8988T (cell line): Measurements from ENCODE around the gene SESN1.

Experiments used
- DNase-seq: peaks from one replicate; pipeline ENCODE4 v3.0.0; 2011

SESN1 gene

DNA sequence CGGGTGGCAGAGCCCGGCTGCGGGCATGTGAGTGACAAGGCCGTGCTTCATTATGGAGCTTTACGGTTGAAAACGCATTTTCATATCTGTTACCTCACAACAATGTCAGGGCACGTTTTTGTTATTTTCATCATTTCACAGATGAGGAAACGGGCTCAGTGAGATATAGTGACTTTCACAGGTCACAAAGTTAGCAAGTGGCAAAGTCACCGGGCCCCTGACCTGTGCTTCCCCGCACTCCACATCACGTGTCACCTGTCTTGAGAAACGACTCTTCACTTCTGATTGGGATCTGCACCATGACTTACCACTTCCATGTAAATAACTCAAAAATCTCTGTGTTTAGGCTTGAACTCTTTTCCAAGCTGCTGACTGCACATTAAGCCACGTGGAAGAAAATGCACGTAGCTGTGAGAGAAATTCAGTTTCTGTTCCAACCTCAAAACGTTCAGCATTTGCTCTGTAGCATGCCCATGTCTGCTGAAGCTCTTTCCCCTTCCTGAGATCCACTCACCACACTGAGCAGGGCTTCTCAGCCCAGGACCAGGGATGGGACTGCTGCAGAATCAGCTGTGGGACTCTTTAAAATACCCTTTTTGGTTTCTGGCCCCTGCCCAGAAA lies 139.2 kb downstream of the SESN1 start:
- no peak for DNase-seq

DNA sequence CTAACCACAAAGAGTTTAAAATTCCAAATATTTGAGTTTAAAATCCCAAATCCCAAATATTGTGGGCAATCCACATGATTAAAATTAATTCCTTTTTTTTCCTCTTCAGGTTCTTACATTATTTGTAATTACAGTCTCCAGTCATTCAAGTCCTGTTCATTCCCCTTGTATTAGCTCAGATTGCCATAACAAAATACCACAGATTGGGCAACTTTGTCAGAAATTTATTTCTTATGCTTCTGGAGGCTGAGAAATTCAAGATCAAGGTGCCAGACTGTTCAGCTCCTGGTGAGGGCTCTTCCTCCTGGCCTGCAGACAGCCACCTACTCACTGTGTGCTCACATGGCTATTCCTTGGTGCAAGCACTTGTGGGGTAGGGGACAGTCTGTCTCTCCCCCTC lies 141.0 kb downstream of the SESN1 start:
- no peak for DNase-seq

DNA sequence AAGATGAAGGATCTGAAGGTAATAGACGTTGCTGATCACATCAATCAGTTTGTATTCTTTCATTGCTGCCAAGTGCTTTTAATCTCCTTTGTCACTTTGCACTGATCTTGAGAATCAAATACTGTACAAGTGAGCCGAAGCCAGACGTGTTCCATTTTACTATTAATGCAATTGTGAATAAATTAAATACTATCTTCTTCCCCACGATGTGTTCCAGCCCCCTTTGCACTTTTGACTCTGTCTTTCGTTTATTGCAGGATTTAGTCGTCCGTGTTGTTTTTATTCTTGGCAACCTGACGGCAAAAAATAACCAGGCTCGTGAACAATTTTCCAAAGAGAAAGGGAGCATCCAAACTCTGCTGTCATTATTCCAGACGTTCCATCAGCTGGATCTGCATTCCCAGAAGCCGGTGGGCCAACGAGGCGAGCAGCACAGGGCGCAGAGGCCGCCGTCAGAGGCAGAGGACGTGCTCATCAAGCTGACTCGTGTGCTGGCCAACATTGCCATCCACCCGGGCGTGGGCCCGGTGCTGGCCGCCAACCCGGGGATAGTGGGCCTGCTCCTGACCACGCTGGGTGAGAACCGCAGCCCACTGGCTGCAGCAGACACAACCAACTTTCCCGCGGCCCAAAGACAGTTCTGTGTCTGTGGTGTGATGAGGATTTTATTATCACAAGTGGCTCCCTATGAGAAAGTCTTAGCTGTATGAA lies 141.7 kb downstream of the SESN1 start:
- DNase-seq = no peak

DNA sequence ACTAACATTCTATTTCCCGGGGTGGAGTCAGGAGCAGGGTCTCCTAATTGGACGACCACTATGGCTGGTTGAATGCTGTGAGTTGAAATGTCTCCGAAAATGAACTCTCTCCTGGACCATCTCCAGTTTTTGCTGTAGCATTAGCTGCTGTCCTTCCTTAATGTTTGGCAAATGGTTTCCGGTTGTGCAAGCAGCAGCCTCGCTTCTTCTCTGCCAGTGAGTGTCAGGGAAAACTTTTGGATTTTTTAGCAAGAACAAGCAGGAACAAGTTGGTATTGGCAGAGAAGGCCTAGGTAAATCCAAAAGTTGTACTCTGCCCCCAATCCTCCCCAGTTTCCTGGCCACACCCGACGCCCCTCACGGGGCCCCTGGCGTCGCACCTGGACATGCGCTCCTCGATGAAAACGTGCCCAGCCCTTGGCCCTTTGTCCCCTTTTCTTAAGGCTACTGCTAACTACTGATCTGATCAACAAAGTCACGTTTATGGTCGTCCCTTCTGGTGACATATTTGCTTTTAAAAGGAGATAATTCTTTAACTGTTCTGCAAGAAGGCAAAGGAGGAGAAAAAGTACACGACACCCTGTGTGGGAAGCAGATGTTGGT lies 143.2 kb downstream of the SESN1 start:
- no peak for DNase-seq

DNA sequence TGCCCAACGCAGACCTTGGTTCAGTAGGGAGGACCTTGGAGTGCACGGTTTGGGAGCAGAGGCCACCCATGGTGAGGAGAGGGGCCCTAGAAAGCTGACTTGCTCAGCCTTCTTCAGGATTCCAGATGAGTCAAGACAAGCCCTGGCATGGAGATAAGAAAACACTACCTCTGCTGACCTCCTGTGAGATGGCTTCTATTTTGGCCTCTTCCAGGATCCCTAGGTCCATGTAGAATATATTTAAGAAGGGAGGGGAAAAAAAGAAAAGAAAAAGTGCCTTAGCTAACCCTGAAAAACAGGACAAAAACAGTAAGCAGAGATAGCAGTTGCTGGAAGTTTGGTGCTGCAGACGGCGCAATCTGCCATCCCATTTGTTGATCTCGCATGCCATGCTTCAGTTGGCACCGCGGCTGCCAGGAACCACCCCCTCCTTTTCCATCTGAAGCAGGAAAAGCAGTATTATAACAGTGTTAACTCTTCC lies 146.4 kb downstream of the SESN1 start:
- DNase-seq = no peak

DNA sequence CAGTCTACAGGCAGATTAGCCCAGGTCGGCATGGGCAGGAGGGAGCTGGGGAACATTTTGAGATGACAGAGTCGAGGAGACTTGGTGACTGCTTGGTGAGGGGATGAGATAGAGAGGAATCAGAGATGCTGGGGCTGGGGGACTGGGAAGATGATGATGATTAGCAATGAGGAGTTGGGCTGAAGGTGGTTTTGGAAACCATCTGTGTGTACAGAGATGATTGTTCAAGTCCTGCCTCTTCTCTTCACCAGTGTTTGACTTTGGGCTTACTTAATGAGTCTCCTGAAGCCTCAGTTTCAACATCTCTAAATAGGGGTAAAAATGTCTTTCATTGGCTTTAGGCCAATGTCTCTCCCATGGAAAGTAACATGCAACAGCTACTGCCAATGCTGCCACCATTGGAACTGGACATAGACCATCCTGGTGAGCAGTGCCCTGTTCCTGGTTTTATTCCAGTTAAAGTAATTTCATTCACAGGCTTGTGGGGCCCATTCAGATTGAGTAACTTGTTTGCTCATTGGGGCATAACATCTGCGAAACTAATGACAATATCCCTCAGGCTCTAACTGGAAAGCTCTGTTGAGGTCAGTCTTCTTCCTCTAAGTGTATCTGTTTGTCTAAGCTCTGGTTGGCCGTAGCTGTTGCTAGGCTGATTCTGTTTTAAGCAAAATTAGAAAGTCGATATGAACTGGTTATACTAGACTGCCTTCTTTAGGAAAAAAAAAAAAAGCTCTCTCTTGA lies 147.4 kb downstream of the SESN1 start:
- no peak for DNase-seq

DNA sequence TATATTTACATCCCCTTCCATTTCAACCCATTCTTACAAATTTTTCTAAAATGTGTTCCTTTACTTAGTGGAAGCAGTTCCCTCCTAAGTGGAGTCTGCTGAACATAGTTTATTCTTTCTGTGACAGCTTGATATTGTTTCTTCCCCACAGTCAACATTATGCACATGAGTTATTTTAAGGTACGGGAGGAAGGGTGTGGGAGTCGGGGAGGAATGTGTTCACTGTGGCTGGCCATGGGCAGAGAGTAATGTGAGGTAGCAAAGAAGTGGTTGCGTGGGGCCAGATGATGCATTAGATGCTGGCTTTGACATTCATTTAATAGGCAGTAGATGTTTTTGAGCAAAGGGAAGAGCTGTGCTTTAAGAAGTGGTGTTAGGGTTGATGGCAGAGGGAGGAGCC lies 148.0 kb downstream of the SESN1 start:
- DNase-seq = no peak

DNA sequence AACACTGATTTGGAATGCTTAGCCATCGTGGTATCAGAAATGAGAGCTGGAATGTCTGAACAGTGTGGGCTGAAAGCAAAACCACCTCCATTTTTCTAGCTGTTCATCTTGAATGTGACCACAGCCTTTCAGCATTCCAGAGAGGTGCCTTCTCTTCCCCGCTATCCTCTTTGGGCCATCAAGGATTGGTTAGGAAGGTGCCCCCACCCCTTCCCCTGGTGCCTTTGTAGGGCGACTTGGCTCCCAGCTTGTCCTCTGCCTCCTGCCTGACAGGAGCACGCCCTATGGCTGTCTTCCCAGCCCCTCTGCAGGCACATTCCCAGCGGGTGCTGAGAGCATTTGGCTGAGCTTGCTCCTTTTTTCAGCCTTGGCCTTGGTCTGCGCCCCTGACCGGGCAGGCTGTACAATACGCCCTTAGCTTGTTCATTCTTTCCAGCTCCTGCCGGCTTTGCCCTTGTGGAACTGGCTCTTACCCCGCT lies 148.9 kb downstream of the SESN1 start:
- DNase-seq = no peak

DNA sequence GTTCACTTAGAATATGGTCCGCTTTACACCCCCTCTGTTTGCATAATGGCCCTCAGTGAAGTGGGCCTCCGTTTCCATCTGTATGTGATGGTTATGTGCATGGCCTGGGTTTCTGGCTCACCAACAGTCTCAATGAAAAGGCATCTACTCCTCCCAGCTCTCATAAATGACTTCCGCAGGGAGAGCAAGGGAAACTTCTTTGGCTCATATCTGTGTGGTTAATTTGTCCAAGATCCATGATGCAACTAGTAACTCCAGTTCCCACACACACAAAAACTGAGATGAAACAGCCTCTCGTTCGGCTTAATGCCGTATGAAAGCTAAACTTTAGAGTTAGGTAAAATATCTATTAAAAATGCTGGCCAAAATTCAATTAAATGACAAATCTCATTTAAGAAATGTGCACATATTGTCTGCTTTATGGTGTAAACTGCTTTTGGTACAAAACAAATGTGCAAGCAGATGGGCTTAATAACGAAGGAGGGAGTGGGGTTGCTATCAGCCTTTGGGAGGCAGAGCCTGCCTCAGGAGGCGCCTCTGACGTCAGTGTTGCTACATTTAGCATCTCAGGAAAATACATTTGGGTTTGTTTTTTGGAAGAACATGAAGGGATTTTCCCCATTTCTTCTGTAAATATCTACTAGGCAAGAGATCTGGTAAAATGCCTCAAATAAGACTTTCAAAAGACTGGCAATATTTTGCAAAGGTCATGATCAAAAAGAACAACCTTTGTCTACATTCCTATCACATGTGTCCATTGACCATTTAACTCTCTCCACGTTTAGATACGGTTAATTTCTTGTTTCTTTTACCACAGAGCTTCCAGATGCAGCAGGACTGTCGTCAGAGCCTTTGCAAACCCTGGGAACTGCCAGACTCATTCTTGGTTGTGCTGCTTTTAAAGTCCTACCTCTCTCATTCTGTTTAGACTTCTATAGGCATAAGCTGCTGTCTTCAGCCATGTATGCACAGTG lies 149.7 kb downstream of the SESN1 start:
- DNase-seq = no peak

DNA sequence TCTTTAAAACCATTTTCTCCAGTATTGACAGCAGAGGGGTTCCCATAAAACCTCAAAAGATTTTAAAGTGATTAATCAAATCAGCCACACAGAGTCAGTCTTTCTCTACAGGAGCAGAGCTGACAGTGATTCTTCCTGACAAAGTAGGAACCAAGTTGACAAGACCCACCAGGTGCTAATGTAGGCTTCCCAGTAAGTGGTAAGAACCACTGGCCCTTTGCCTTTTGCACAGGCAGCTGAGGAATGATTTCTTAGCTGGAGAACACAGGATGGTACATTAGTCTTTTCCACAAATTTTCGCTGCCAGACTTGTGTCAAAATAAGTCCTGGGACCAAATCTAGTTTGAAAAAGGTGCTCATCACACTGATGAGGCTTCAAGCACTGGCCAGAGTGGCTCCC lies 150.6 kb downstream of the SESN1 start:
- DNase-seq = no peak

DNA sequence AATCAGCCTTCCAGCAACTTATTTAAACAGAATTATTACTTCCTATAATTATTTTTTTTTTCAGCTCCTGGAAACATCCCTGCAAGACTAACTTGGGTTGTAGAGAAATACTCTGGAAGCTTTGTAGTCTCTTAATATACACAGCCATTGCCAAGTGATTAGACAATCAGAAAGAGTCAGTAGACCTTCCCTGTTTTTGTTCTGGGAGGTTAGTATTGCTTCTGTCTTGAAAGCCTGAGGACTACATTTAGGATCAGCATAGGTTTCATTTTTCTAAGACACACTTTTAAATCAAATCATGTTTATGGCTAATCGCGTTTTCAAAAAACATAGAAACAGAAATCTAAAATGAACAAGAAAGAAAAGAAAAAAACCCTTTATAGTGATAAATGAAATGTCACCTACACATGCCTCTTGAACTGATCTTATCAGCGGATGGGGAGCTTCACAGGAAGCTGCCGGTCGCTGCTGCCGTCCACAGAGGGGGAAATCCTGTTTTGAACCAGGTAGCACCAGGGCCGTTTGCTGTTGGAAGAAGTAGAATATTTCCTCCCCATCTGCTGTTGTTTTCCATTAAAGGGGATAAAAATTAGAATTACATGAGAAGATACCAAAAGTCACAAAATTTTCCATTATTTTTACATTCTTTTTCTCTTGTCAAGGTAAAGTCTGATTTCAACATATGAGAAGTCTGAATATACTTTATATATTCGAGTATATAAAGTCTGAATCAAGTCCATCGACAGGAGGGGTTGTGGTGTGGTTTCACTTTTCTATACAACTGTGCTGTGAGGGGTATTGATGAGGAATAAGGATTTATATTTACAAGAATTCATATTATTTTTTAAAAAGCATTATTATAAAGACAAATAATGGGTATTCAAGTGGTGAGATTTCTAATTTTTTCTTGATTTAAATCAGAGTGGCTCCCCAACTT lies 151.8 kb downstream of the SESN1 start:
- no peak for DNase-seq

DNA sequence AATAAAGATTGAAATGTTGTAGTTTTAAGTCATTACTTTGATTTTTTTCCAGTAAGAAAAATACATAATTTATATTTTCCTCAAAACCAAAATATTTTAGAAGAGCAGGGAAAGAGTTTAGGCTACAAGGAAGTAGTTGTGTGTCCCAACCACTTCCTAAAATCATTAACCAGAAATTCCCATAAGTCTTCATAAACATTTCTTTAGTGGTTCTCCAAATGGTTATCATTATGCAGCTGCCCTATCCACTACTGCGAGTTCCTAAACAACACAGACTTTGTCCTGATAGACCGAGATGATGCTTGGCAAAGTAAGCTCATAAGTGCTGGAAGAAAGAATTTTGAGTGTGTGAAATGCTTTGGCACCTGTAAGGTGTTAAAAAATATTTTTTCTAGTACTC lies 152.8 kb downstream of the SESN1 start:
- DNase-seq = no peak

DNA sequence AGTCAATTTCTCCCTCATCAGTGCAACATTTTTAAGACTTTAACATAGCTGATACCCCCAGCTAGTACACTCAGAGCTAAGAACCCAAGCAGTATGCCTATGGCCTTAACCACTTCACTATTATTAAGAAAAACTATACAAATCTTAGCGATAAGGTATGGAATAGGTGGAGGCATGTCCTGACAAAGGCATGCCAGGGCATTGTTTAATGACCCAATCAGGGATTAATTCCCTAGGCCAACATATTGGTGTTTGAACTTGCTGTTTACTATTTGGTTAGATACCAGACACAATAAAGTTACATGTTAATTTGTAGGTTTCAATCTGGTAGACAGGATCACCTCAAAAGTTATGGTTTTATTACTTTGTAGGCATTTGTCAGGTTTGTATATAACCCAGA lies 153.4 kb downstream of the SESN1 start:
- no peak for DNase-seq

DNA sequence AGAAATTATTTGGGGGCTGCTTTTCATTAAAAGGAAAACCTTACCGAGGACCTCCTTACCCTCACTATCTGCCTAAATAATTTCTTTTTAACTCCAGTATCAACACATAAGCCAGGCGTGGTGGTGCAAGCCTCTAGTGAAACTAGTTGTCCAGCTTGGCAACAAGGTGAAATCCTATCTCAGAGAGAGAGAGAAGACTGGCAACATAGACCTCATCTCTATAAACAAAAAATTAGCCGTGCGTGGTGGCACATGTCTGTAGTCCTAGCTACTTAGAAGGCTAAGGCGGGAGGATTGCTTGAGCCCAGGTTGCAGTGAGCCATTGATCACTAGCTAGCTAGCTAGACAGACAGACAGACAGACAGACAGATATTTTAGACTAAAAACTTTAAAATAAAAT lies 153.9 kb downstream of the SESN1 start:
- DNase-seq = no peak

DNA sequence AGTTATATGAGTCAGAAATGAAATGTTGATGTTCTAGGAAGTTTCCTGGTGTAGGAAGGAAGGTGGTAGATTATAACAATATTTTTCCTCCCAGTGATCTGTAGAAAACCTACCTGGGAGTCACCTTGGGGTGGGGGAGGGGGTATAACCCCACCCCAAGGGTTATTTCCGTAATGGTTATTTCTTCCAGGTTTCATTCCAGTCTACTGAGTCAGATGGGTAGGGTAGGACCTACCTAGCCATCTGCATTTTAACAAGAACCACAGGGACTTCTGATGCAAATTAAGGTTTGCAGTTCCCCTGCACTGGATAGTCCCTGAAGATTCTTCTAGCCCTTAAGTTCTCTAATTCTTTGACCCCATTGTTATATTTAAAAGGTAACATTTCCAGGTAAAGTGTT lies 157.5 kb downstream of the SESN1 start:
- DNase-seq = no peak
